Renal cortex interstitium (tissue), 15 donors: Measurements from ENCODE around the gene DNAH2. TPM values are rescaled to one million over a fixed set of nuclear protein-coding genes. Genes with fewer than 3 reads are reported as not detected.
A peak's percentile ranks its signal among the peaks of the same experiment; 100 is the strongest.

Experiments used
- DNase-seq, 11 donors: peaks; one replicate each; pipeline ENCODE4 v3.0.0-alpha.2; 2013; ENCODE audit warnings: low read depth in 9 of 11, low spot score in 4 of 11; ENCODE audit errors: extremely low read depth in 1 of 11
- long read RNA-seq, 16 experiments: transcript quantifications; one replicate each; lab custom pipeline, GENCODE V29; 2026
- polyA plus RNA-seq, 3 donors: library from polyadenylated mRNA; unstranded; fragments of 120-200 nt; gene quantifications; one replicate each; pipeline ENCODE4 v1.2.1, GENCODE V29; 2013; ENCODE audit not compliant: insufficient read length in 3 of 3

DNAH2 gene, protein sequence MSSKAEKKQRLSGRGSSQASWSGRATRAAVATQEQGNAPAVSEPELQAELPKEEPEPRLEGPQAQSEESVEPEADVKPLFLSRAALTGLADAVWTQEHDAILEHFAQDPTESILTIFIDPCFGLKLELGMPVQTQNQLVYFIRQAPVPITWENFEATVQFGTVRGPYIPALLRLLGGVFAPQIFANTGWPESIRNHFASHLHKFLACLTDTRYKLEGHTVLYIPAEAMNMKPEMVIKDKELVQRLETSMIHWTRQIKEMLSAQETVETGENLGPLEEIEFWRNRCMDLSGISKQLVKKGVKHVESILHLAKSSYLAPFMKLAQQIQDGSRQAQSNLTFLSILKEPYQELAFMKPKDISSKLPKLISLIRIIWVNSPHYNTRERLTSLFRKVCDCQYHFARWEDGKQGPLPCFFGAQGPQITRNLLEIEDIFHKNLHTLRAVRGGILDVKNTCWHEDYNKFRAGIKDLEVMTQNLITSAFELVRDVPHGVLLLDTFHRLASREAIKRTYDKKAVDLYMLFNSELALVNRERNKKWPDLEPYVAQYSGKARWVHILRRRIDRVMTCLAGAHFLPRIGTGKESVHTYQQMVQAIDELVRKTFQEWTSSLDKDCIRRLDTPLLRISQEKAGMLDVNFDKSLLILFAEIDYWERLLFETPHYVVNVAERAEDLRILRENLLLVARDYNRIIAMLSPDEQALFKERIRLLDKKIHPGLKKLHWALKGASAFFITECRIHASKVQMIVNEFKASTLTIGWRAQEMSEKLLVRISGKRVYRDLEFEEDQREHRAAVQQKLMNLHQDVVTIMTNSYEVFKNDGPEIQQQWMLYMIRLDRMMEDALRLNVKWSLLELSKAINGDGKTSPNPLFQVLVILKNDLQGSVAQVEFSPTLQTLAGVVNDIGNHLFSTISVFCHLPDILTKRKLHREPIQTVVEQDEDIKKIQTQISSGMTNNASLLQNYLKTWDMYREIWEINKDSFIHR (N-terminal part only)
- polyA plus RNA-seq: under 1 TPM; 0.26 to 0.32 (median 0.29) TPM
- long read RNA-seq, donor 1: 0 reads
- long read RNA-seq, donor 2: 0 reads
- long read RNA-seq, donor 3: 0 reads
- long read RNA-seq, donor 4: 0 reads
- long read RNA-seq, donor 5: 0 reads
- long read RNA-seq, donor 6, partial matches to known transcripts: 10 of 23 reads
- long read RNA-seq, donor 6, other reads (novel, unspliced or antisense): 13 of 23 reads
- long read RNA-seq, donor 7: 0 reads
- long read RNA-seq, donor 8: 0 reads
- long read RNA-seq, donor 9: 0 reads
- long read RNA-seq, donor 10: 0 reads
- long read RNA-seq, donor 11: 0 reads
- long read RNA-seq, donor 12: 0 reads
- long read RNA-seq, donor 13: 0 reads
- long read RNA-seq, donor 14: 0 reads
- long read RNA-seq, donor 15: 0 reads
- long read RNA-seq, donor 16: 0 reads

DNA sequence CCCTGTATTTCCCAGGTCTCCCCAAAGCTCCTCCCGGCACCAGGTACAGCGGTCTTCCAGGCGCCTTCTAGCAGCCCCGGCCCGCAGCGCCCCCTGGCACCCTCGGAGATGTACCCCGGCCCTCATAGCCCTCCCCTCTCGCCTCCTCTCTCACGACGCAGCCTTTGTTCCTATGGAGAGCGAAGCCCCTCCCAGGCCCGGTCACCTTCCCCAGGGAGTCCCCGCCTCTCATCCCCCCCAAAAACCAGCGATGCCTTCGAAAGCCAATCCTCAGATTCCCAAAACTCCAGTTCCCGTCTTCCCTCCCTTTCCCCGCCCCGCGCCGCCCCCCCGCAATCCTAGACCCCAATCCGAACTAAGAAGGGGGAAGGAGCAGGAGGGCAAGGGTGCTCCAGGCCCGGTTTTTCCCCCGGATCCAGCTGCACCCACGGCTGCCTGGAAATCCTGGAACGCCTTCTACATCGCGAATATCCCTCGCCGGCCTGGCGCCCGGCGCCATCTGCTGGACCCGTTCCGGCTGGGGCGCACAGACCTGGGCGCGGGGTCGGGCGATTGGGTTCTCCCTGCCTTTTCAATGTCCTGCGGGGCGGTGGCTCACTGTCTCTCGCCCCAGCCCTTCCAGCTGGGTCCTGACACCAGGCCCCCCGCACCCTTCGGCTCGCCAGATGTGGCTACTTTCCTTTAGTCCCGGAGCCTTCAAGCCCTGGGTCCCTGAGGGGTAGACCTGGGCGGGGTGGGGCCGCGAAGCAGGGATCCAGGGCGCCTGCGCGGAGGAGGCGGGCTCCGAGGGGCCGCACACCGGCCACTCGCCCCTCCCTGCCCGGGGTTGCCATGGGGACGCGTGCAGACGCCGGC, at the start of gene DNAH2:
DNAH2 (plus strand) TSS at position 844 of the 855 bp plus-strand sequence. CDS start 1,991 bp downstream, outside the sequence.
- peak; percentile 84 to 96 (median 89) for DNase-seq

DNA sequence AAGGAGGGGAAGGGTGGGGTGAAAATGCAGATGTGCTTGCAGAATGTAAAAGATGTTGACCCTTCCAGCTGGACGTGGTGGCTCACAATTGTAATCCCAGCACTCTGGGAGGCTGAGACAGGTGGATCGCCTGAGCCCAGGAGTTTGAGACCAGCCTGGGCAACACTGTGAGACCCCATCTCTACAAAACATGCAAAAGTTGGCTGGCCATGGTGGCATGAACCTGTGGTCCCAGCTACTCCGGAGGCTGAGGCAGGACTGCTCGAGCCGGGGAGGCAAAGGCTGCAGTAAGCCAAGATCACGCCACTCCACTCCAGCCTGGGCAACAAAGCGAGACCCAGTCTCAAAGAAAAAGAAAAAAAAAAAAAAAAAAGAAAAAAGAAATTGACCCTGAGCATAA, 49.1 kb upstream of the DNAH2 start:
- DNase-seq: no peak

DNA sequence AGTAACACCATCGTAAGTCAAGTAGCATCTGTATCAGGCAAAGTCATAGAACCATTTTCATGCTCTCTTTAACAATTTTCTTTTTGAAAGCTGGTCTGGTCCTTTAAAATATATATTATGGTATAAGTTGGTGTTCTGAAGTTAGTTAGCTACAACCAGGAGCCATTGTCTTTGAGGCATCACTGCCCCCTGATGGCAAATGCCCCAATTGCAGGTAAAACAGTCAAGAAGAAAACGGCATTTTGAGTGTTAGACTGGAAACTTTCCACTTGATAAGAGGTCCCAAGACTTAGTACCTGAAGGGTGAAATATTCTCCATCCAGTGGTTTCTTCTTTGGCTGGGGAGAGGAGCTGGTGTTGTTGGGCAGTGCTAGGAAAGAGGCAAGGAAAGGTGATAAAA, 44.3 kb upstream of the DNAH2 start:
- DNase-seq: no peak

DNA sequence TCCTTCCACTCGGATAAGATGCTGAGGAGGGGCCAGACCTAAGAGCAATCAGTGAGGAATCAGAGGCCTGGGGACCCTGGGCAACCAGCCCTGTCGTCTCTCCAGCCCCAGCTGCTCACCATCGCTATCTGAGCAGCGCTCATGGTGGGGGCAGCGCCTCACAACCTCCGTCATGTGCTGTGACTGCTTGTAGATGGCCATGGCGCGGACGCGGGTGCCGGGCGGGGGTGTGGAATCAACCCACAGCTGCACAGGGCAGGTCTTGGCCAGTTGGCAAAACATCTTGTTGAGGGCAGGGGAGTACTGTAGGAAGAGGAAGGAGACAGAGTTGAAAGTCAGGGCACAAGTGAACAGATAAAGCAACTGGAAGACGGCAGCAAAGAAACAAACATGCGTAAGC, 42.6 kb upstream of the DNAH2 start:
- DNase-seq: no peak

DNA sequence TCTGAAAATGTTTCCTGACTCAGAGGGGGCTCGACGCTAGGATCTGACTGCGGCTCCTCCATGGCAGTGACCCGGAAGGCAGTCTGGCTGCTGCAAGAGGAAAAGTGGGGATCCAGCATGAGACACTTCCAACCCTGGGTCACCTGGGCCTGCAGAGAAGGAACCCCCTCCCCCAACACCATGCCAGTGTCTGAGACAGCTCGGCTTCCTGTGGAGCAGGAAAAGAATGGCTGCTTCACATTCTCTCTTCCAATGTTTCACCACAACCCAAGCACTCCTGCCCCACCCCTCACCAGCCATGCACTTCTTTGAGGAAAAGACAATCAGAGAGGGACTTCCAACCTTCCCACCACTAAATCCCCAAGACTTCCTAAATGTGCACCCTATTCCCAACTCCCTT, 41.0 kb upstream of the DNAH2 start:
- no peak for DNase-seq

DNA sequence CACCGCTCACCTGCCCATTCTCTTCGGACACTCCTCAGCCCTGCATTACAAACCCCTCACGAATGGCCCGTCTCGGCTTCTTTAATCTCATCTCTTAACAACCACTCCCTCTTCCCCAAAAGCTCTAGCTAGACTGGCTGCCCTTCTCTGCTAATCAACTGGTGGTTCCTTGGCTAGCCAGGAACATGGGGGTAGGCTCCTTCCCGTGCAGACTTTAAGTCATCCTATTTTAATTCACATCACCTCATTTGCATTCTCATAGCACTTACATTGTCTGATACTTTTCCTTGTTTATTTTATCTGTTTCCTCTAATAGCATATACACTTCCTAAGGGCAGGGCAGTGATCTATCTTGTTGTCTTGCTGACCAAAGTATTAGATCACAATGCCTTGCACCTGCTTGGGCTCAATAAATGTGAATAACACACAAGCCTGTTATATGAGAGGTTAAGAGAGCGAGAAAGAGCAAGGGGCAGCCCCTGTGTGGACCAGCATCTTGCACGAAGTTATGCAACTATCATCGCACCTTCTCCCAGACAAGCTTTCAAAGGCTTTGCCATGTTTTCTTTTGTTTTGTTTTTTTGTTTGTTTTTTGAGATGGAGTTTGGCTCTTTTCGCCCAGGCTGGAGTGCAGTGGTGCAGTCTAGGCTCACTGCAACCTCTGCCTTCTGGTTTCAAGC, 40.0 kb upstream of the DNAH2 start:
- no peak for DNase-seq

DNA sequence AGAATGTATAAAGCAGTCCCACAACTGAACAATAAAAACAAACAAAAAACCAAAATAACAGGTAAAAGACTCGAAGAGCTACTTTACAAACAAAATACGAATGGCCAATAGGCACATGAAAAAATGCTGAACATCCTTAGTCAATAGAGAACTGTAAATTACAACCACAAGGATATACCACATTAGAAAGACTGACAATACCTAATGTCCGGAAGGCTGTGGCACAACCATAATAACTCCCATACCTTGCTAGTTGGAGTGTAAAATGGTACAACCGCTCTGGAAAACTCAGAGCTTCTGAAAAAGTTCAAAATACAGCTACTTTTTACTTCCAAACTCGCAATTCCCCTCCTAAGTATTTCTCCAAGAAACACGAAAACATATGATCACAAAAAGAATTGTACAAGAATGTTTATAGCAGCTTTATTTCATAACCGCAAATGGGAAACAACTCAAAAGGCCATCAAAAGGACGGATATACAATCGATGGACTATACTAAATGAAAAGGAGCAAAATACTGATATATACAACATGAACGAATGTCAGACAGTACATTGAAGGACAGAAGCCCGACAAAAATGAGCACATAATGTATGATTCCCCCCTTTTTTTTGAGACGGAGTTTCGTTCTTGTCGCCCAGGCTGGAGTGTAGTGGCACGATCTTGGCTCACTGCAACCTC, 32.6 kb upstream of the DNAH2 start:
- no peak for DNase-seq

DNA sequence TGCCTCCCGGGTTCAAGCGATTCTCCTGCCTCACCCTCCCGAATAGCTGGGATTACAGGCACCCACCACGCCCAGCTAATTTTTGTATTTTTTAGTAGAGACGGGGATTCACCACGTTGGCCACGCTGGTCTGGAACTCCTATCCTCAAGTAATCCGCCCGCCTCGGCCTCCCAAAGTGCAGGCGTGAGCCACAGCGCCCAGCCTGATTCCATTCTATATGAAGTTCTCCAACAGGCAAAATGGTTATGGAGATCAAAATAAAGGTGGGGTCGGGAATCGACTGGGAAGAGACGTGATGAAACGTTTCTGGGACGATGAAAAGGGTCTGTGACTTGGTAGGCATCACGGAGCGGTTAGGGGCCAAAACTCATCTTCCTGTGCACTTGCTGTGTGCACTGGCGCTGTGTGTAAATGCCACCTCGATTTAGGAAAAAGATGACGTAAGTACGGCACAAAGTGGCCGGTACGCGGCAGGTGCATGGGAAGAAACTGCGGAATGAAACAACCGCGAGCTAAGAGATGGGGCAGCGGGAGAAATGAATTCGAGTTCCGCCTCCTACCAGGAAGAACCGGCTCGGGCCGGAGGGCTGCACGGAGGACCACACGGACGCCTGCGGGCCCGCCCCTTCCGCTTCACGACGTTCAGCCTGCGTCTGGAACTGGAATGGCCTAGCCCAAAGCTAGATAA, 31.9 kb upstream of the DNAH2 start:
- peak; percentile 91 to 97 (median 91) for DNase-seq

DNA sequence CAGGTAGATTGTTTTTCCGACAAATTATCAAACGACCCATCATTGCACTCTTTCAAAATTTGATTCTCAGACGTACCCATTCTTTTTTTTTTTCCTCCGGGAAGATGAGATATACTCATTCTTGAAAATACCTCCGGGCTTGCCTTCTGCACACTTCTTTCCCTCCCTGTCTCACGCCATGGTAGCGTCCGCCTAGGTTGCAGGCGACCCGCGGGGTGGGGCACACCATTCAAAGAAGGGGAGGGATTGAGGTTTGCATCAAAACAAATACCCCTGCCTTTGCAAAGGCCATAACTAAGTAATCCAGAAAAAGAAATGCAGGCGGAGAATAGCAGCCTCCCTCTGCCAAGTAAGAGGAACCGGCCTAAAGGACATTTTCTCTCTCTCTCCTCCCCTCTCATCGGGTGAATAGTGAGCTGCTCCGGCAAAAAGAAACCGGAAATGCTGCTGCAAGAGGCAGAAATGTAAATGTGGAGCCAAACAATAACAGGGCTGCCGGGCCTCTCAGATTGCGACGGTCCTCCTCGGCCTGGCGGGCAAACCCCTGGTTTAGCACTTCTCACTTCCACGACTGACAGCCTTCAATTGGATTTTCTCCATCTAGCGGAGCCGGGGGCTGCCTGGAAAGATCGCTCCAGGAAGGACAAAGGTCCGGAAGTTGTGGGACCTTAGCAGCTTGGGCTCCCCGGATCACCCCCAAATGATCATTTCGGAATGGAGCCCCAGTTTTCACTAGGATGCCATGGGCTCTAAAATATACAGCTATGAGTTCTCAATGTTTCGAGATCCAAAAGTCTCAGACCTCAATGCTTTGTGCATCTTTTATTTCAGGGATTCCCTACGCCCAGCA, 31.1 kb upstream of the DNAH2 start:
- DNase-seq: peak in 10 of 11 donors; percentile 61 to 96 (median 82)

DNA sequence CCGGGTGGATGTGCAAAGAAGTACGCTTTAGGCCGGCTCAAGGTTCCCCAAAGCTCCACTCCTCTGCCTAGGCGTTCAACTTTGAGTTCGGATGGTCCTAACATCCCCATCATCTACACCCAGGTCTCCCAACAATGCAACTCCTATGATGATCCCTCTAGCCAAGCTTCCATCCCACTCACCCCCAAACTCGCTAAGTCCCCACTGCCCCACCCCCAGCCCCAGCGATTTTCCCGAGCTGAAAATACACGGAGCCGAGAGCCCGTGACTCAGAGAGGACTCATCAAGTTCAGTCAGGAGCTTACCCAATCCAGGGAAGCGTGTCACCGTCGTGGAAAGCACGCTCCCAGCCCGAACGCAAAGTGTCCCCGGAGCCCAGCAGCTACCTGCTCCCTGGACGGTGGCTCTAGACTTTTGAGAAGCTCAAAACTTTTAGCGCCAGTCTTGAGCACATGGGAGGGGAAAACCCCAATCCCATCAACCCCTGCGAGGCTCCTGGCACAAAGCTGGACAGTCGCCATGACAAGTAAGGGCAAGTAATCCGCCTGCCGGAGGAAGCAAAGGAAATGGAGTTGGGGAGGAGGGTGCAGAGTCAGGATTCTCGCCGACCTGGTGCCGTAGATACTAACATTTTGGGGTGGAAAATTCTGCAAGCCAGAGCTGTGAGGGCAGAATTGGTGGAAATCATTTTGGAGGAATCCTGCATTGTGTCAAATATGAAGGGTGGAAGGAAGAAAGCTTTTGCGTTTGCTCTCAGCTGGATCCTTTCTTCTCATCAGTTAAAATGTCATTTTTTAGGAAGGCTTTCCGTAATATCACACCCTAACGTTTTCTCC, 30.3 kb upstream of the DNAH2 start, which contains the start of gene TP53:
TP53 (minus strand) TSS at position 419 of the 836 bp plus-strand sequence. CDS start 10,896 bp downstream, outside the sequence.
- DNase-seq: peak; percentile 76 to 94 (median 86)

DNA sequence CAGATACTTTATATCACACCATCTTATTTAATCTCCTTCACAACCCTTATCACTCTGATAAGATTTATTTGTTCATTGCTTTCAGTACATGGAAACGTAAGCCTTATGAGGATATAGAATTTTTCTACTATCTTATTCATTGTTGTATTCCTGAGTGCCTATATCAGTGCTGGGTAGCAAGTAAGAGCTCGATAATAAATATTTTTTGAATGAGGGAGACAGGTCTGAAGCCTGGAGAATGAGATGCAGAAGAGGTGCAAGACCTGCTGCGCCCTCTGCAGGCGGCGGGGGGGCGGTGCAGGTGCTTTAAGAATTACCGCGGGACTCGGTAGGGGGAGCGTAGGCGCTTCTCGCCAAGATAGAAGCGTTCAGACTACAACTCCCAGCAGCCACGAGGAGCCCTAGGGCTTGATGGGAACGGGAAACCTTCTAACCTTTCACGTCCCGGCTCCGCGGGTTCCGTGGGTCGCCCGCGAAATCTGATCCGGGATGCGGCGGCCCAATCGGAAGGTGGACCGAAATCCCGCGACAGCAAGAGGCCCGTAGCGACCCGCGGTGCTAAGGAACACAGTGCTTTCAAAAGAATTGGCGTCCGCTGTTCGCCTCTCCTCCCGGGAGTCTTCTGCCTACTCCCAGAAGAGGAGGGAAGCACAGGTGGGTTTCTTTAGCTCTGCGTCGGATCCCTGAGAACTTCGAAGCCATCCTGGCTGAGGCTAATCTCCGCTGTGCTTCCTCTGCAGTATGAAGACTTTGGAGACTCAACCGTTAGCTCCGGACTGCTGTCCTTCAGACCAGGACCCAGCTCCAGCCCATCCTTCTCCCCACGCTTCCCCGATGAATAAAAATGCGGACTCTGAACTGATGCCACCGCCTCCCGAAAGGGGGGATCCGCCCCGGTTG, 29.4 kb upstream of the DNAH2 start, which contains the start of gene WRAP53:
WRAP53 (plus strand) TSS at position 570 of the 900 bp plus-strand sequence; CDS start at position 742, 172 bp downstream.
- peak; percentile 93 to 99 (median 96) for DNase-seq

DNA sequence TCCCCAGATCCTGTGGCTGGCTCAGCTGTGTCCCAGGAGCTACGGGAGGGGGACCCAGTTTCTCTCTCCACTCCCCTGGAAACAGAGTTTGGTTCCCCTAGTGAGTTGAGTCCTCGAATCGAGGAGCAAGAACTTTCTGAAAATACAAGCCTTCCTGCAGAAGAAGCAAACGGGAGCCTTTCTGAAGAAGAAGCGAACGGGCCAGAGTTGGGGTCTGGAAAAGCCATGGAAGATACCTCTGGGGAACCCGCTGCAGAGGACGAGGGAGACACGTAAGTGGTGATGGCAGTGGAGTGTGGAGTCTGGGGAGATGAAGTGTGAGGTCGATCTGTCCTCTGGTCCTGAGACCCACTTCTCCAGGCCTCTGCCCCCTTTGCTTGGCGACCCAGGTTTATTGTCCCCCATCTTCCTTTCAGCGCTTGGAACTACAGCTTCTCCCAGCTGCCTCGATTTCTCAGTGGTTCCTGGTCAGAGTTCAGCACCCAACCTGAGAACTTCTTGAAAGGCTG, 28.7 kb upstream of the DNAH2 start:
- no peak for DNase-seq

DNA sequence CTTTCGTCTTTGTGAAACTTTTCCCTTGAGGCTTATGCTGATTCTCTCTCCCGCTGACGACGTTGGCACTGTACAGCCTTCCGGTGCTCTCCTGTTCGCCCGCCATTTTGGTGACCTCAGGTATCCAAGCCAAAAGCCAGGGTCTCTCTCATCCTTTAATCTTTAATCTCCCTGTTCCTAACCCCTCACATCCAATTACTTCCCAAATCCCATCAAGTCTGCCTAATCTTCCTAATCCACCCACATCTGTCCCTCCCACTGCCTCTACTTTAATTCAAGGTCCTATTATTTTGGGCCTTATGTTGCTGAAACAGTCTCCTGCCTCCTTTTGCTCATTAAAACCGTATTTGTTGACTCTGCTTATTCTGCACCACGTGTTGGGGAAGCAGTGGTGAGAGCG, 22.0 kb upstream of the DNAH2 start:
- no peak for DNase-seq
